GM21360 (cell line): ENCODE data around the gene FBXO15.
A peak's percentile ranks its signal among the peaks of the same experiment; 100 is the strongest.

ENCODE experiments used
- ATAC-seq: cut with Tn5 transposase; IDR thresholded peaks from one replicate; pipeline ENCODE4 v1.9.1; 2021; ENCODE audit warnings: mild to moderate bottlenecking, moderate library complexity; ENCODE audit not compliant: unreplicated experiment

The FBXO15 gene

GRCh38 chr18:74153793-74154192, 6.2 kb upstream of the FBXO15 start:
- no peak for ATAC-seq

- no peak for ATAC-seq
These were observed 5.7 kb upstream of the FBXO15 start for GRCh38 chr18:74153377-74153776.

DNA sequence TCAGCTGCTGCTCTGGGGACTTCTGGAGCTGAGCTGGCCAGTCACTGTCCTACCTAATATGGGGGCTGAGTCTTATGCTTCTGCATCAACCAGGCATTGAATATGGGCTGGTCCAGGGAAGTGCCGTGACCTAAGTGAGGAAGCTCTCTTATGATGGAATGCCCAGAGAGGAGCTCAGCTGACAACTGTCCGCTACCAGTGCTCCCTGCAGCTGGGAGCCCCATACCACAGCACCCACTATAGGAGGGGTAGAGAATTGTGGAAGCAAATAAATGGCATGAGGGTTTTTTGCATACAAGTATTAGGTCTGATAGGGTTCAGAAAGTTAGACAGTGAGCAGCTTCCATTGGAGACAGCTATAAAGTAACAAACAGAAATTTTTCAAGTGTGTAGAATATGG, 5.2 kb upstream of the FBXO15 start:
- ATAC-seq: no peak

- no peak for ATAC-seq
These were observed 4.6 kb upstream of the FBXO15 start for GRCh38 chr18:74152270-74152669.

- no peak for ATAC-seq
These were observed 2.2 kb upstream of the FBXO15 start for GRCh38 chr18:74149878-74150277.

DNA sequence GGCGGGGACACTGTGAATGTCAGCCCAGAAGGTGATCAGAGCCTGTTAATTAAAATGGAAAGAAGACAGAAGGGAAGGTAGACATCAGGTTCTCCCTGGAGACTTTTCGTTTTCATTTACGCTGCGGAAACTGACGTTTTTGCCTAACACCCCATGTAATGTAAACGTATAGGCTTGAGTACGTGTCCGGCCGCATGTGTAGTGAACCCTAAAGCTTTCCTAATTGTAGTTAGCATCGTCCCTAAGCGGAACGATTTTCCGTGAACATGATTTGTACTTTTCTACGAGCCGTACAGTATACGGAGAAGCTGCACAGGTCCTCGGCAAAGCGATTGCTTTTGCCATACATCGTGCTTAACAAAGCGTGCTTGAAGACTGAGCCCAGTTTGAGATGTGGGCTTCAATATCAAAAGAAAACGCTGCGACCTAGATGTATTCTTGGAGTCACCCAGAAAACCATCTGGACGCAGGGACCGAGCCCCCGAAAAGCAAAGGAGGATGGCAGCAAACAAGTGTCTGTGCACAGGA, 973 bp upstream of the FBXO15 start:
- peak; percentile 3 for ATAC-seq

GRCh38 chr18:74147491-74147778, 199 bp downstream of the FBXO15 start:
- no peak for ATAC-seq

- no peak for ATAC-seq
These were observed 878 bp downstream of the FBXO15 start for GRCh38 chr18:74146756-74147155.

- no peak for ATAC-seq
These were observed 5.4 kb downstream of the FBXO15 start for GRCh38 chr18:74142252-74142651.

- no peak for ATAC-seq
These were observed 6.0 kb downstream of the FBXO15 start for GRCh38 chr18:74141667-74142066.

DNA sequence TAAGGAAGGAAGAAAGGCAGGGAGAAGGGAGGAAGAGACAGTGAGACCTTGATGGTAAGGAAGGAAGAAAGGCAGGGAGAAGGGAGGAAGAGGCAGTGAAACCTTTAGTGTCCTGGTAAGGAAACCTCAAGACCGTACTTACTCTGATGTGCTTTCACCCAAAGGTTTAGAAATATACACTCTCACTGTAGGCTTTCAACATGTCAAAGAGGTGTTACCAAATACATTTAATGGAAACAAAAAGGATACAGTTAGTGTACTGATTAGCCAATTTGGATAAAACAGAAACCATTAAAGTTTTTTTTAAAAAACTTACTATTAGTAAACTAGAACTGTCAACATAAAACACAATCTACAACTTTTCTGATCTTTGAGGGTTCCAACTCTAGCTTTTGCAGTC, 7.1 kb downstream of the FBXO15 start:
- ATAC-seq: no peak

DNA sequence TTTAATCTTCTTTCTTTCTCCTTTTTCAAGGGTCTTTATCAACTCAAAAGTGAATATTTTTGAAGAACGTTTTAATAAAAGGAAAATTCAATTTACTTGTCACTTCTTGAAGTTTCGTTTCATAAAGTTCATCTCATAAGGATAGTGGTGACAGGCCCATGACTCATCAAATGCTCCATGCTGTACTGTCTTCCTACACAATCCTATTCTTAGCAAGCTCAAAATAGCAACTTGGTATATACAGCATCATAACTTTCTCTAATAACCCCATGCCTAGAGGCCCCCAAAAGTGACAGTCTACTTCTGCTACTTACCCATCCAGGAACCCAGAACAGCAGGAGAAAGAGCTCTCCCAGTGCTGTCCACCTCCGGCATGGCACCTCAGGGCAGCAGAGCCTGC, 7.7 kb downstream of the FBXO15 start:
- peak; percentile 85 for ATAC-seq

DNA sequence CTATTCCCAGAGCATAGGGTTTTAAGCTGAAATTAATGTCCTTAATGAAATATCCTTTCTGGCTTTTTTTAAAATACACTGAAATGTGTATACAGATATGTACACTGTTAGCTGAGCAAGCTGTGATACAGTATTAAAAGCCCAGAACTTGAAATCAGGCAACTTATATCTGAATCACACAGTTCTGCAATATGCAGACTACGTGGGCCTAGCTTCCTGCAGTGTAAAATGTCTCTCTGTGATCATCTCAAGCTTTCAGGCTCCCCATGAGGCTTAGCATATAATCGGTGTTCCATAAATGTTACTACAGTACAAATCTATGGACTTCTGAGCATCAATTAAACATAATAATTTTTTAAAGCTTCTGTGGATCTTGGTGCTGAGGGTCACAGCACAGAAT, 8.2 kb downstream of the FBXO15 start:
- peak; percentile 29 for ATAC-seq

GRCh38 chr18:74137920-74138538, 9.6 kb downstream of the FBXO15 start:
- no peak for ATAC-seq

GRCh38 chr18:74132201-74132600, 15.4 kb downstream of the FBXO15 start:
- ATAC-seq: no peak

DNA sequence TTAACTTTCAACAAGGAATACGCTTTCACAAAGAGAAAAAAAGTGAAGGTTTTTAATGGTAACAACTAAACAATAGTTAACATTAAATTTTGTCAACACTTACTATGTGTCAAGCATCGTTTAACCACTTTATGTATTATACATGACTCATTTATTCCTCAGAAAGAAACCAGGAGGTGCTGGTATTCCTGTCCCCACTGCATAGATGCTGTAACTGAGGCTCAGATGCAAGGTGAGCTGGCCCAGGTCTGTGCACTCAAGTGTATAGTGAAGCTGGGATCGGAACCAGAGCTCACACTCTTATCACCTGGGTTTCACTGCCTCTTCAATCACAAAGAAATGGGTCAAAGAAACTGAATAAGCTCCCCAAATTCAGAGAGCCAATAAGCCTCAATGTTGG, 16.5 kb downstream of the FBXO15 start:
- no peak for ATAC-seq

GRCh38 chr18:74128159-74128558, 19.5 kb downstream of the FBXO15 start:
- ATAC-seq: no peak

DNA sequence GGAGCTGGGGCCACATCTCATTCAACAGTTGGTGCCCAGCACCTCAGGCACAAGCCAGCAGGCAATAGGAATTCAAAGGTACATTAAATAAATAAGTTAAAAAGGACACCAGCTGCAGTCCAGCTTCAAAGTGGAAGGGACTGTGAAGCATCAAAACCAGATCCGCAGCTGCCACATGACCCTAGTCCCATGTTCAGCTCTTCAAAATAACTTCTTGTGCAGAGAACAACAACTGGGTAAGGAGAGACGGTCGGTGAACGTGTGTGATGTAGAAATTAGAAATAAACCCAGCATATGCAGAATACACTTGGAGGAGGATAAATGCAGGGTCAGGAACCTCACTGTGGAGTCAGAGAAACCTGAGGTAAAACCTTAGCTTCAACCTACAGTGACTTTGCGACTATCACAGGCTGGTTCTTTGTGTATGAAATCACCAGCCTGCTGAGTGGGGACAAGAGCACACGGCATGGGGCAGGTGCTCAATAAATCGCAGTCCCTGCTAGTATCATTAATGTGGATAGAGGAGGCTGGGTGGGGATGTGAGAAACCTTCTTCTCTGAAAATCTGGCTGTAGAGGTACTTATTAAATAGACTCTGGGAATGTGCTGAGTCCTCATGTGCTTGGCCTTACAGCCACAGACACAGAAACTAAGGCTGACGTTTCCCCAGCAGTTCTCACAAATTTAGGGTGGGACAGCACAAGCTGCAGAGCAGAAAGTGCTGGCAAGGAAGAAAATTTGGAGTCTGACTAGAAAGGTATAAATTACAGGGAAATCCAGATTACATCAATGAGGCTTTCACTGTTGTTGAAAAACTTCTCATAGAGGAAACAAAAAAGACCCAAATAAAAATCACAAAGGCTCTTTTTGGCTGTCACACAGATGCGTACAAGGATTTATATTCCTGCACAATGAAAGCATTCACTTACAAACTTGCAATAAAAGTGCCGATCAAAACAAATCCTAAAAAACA, 20.7 kb downstream of the FBXO15 start:
- no peak for ATAC-seq

DNA sequence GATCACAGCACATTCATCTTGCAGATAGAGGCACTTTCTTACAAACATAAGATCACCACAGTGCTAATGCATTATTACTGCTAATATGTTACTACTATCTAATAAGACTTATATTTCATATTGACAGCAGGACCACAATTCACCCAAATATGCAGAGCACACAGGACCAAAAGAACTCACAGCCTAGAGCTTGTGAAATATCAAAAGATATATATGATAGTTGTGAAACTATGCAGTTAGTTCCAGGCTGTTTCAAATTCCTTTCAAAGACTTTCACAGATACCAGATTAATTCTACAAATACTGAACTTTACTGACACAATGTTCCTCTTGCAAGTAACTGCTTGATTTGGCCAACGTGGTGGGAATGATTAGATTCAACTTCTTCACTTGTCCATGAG, 23.0 kb downstream of the FBXO15 start:
- no peak for ATAC-seq

DNA sequence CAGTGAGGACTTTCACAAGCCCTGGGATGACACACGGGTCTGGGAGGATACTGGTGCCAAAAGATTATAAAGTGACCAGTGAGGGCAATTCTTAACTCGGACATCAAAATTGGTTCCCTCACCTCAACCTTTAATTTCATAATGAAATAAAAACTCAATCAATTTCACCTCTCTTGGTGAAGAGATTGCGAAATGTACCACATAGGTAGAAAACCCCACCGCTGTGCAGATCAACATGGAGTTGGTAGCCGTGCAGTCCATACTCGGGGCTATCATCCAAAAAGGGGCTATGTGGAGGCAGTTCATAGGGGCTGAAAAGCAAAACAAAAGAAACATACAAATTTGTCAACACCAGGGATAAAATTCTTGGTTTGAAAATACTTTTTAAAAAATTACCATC, 24.4 kb downstream of the FBXO15 start:
- no peak for ATAC-seq

GRCh38 chr18:74116633-74117554, 30.7 kb downstream of the FBXO15 start:
- no peak for ATAC-seq
